Measurements from ENCODE around the gene BLTP2.

Gene BLTP2

DNA sequence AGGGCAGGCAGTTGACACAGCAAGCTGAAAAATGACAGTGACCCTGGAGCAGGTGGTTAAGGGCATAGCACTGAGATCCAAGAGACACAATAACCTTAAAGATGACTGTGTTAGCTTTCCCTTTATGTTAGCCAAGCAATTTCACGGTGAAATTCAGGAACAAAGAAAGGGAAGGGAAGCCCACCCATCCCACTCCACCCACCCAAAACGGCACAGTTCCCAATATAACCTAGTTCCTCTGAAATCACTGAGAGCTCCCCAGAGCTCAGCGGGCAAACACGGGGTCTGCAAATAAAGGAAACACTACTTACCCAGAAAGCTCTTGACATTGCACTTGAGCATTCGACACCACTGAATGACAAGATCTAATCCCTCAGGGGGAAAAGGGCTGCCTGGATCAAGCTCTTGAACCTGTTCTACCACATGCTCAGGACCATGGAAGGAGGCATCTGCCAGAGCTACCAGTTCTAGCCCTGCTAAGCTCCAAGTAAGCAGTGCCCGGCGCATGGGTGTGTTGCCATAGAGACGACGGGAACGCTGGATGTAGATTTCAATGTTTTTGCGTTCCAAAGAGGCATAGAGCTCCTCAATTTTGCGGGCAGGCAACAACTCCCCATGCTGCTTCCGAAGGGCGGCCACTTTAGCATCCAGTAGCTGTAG is 10.6 kb downstream of the BLTP2 start:
- Histone ChIP-seq H3K27me3 (no peaks in the 10 kb centered on the region), H3K36me3 (peaks cover 100% of the 10 kb centered on the region in 11 experiments), H3K4me3 (no peak overlapping the region), H3K27ac (no peak overlapping the region), H3K4me2 (no peak overlapping the region), H3K9me3 (replicated peaks in 1 of 11) (no peaks in the 10 kb centered on the region), H3K4me1 (peaks cover 0 to 13% (median 0%) of the 10 kb centered on the region in 10 experiments; a peak in 3 of 20 replicates), H4K20me1 (peaks cover 69 to 100% (median 99%) of the 10 kb centered on the region in 11 experiments), H3K9ac (no peak overlapping the region; a peak in 1 of 22 replicates)
- TF ChIP-seq Cebpa-rat (IDR thresholded peaks at IDR 0.05) = no peak

DNA sequence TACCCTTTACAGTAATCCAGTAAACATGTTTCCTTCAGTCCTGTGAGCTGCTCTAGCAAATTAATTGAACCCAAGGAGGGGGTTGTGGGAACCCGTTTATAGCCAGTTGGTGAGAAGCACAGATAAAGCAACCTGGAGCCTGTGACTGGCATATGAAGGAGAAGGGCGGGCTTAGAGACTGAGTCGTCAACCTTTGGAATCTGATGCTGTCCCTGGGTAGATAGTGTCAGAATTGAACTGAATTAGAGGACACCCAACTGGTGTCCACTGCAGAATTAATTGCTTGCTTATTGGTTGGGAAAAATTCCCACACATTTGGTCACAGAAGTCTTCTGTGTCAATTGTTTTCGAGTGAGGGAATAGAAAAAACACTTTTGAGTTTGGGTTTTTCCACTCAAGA is 18.1 kb downstream of the BLTP2 start:
- no peak overlapping the region for H3K4me3 ChIP-seq
- H3K27me3 ChIP-seq = no peaks in the 10 kb centered on the region
- H3K36me3 ChIP-seq = peaks cover 98 to 100% (median 100%) of the 10 kb centered on the region in 11 experiments
- no peak for TF ChIP-seq Cebpa-rat (IDR thresholded peaks at IDR 0.05)
- no peak overlapping the region for H3K4me2 ChIP-seq
- H3K9ac ChIP-seq = no peak overlapping the region
- H3K4me1 ChIP-seq = peaks cover 0 to 4% (median 0%) of the 10 kb centered on the region in 10 experiments; a peak in 1 of 20 replicates
- H4K20me1 ChIP-seq = peaks cover 40 to 99% (median 76%) of the 10 kb centered on the region in 11 experiments; a peak in 17 of 22 replicates
- H3K27ac ChIP-seq = no peak overlapping the region
- H3K9me3 ChIP-seq (replicated peaks in 1 of 11) = no peaks in the 10 kb centered on the region

DNA sequence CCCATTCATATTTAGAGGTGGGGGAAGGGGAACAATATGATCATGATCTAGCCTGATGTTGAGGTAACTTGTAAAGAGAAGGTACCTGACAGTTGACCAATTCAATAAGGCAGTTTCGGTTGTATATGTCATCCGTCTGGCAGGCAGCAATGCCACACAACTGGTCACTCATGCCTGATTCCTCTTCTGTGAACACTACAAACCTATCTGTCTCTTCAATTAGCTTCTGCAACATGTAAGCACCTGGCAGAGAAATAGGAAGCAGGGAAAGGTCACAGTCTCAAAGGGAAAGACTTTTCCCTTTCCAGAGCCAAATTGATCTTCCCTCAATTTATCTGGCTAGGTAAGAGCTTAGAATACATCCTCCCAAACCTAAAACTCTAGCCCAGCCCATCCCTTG is 20.8 kb downstream of the BLTP2 start:
- no peak overlapping the region for H3K4me3 ChIP-seq
- no peaks in the 10 kb centered on the region for H3K27me3 ChIP-seq
- no peaks in the 10 kb centered on the region for H3K9me3 ChIP-seq (replicated peaks in 1 of 11)
- TF ChIP-seq Cebpa-rat (IDR thresholded peaks at IDR 0.05) = no peak
- H3K4me1 ChIP-seq = peaks cover 0 to 4% (median 0%) of the 10 kb centered on the region in 10 experiments; a peak in 1 of 20 replicates
- H3K36me3 ChIP-seq = peaks cover 98 to 100% (median 100%) of the 10 kb centered on the region in 11 experiments
- H3K27ac ChIP-seq = no peak overlapping the region
- H3K9ac ChIP-seq = no peak overlapping the region
- H4K20me1 ChIP-seq = peaks cover 36 to 98% (median 75%) of the 10 kb centered on the region in 11 experiments; a peak in 17 of 22 replicates
- no peak overlapping the region for H3K4me2 ChIP-seq

DNA sequence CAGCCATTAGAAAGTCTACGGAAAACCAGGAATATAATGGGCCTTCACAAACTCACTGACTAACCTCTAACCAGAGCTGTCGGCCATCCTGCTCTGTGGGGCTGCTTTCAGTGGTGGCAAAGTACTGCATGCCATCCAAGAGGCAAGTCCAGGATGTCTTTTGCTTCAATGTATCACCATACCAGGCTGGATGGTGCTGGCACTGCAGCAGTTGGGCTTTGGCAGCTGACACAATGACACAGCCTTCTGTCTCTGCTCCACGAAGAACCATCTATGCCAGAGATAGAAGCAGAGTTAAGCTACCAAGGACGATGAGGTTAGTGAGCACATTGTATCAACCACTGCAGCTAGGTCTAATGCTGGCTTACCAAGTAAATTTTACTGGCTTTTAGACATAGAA is 21.3 kb downstream of the BLTP2 start:
- Histone ChIP-seq H3K9me3 (replicated peaks in 1 of 11) (no peaks in the 10 kb centered on the region), H3K9ac (no peak overlapping the region), H3K27ac (no peak overlapping the region), H3K4me2 (no peak overlapping the region), H3K36me3 (peaks cover 98 to 100% (median 100%) of the 10 kb centered on the region in 11 experiments), H3K4me3 (no peak overlapping the region), H3K4me1 (peaks cover 0 to 4% (median 0%) of the 10 kb centered on the region in 10 experiments; a peak in 1 of 20 replicates), H4K20me1 (peaks cover 35 to 96% (median 75%) of the 10 kb centered on the region in 11 experiments; a peak in 17 of 22 replicates), H3K27me3 (no peaks in the 10 kb centered on the region)
- no peak for TF ChIP-seq Cebpa-rat (IDR thresholded peaks at IDR 0.05)

DNA sequence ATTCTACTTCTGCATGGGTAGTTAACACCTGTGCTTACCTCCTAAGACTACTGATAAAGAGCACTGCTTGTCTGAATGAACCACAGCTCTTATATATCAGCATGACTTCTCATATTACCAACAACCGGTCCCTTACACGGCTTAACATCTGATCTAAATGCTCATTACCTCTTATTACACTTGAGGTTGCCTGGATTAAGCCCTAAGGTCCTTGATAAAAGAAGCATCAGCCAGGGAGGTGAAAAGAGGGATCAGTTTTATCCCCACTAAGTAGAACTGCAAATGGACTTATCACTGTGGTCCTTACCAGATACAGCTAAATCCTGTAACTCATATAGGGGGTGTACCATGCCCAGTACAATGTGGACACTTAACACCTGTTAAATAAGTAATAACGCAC is 22.8 kb downstream of the BLTP2 start:
- H3K27me3 ChIP-seq = no peaks in the 10 kb centered on the region
- no peaks in the 10 kb centered on the region for H3K9me3 ChIP-seq (replicated peaks in 1 of 11)
- peaks cover 0 to 4% (median 0%) of the 10 kb centered on the region in 10 experiments; a peak in 1 of 20 replicates for H3K4me1 ChIP-seq
- peaks cover 33 to 84% (median 75%) of the 10 kb centered on the region in 11 experiments; a peak in 17 of 22 replicates for H4K20me1 ChIP-seq
- no peak overlapping the region for H3K4me2 ChIP-seq
- H3K9ac ChIP-seq = no peak overlapping the region
- TF ChIP-seq Cebpa-rat (IDR thresholded peaks at IDR 0.05) = no peak
- H3K4me3 ChIP-seq = no peak overlapping the region
- peaks cover 98 to 100% (median 100%) of the 10 kb centered on the region in 11 experiments for H3K36me3 ChIP-seq
- H3K27ac ChIP-seq = no peak overlapping the region

DNA sequence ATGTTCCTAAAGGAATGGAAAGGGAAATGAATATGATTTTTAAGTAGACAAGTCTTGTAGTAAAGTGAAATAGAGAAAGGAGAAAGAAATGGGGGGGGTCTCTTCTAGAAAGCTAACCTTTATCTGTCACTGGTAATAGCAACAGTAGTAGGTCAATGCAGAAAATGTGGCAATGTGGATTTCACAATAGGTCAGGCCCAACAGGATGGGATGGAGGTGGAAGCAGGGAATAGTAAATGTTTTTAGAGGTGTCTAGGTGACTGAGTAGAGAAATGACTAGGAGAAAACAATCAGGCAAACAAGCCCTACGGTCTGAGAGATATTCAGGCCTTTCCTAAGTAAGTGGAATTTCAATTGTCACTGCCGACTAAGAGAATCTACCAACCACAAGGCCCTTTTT is 24.9 kb downstream of the BLTP2 start:
- H3K4me1 ChIP-seq = peaks cover 0 to 16% (median under 1%) of the 10 kb centered on the region in 10 experiments; a peak in 9 of 20 replicates
- no peak overlapping the region for H3K4me3 ChIP-seq
- H3K9me3 ChIP-seq (replicated peaks in 1 of 11) = no peaks in the 10 kb centered on the region
- H3K9ac ChIP-seq = no peak overlapping the region
- no peak for TF ChIP-seq Cebpa-rat (IDR thresholded peaks at IDR 0.05)
- no peaks in the 10 kb centered on the region for H3K27me3 ChIP-seq
- H3K27ac ChIP-seq = no peak overlapping the region
- no peak overlapping the region for H3K4me2 ChIP-seq
- H4K20me1 ChIP-seq = peaks cover 33 to 87% (median 72%) of the 10 kb centered on the region in 11 experiments; a peak in 17 of 22 replicates
- H3K36me3 ChIP-seq = peaks cover 100% of the 10 kb centered on the region in 11 experiments

DNA sequence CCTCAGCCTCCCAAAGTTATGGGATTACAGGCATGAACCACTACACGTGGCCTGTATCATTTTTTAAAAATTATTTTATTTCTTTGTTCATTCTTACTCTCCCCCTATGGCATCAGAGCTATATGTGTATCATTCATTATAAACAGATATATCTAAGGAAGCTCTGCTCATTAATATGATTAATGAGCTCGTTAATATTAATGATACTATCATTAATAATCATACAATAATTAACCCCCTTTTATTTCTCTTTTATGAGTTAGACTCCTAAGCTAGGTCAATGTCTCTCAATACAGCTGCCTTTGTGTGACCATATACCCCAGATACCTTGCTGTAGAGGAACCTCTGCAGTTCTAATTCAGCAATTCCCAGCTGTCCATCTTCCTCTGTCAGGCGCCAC is 26.5 kb downstream of the BLTP2 start:
- Histone ChIP-seq H3K27ac (no peak overlapping the region), H3K27me3 (no peaks in the 10 kb centered on the region), H3K4me2 (no peak overlapping the region), H3K4me3 (no peak overlapping the region), H3K4me1 (peaks cover 0 to 28% (median 16%) of the 10 kb centered on the region in 10 experiments; a peak in 15 of 20 replicates), H3K36me3 (peaks cover 100% of the 10 kb centered on the region in 11 experiments), H4K20me1 (peaks cover 32 to 87% (median 72%) of the 10 kb centered on the region in 11 experiments; a peak in 18 of 22 replicates), H3K9ac (no peak overlapping the region), H3K9me3 (replicated peaks in 1 of 11) (no peaks in the 10 kb centered on the region)
- TF ChIP-seq Cebpa-rat (IDR thresholded peaks at IDR 0.05) = no peak

DNA sequence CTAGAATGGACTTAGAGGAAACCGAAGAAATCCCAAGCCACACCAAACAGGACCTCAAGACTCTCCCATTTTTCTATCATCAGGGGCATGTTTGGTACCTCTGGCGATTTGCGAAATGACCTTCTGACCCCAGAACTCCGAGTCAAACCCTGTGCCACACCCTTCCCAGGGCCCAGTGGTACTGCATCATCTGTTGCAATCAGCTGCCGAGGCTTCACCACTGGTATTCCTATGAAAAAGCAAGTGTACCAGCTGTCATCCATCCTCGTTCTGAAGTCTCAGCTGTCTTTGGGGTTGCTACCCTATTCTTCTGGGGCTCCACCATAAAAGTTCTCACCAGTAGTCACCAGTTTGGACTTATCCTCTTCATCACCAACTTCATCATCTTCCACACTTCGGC is 28.7 kb downstream of the BLTP2 start:
- Histone ChIP-seq H3K36me3 (peaks cover 98 to 100% (median 100%) of the 10 kb centered on the region in 11 experiments), H4K20me1 (peaks cover 17 to 84% (median 58%) of the 10 kb centered on the region in 11 experiments; a peak in 18 of 22 replicates), H3K9ac (no peak overlapping the region)

DNA sequence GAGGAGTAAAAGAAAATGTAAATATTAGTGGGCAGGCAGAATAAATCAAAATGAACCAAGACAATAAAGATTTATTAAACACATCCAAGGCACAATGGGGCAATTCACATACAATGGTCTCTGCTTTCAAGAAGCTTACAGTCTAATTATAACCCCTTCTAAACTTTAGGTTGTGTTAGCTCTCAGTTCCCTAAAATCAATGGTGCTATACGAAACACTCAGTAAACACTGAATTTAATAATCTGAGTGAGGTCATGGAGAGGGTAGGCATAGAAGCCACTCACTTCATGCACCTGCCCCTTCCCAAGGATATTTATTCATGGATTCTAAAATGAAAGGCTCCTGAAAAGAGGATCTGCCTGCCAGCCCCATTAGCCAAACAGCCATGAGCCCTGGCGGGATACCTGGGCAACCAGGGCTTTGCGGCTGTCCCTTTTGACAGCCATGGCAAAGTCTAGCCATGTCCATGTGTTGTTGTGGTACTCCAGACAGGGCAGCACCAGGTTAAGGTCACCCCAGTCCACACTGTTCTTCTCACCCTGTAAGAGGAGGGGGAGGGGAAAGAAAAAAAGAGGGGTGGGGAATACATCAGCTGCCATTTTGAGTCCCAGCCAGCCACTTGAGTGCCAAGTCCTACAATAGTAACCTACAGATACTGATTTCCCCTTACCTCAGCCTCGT is 29.6 kb downstream of the BLTP2 start:
- Histone ChIP-seq H3K27ac (no peak overlapping the region), H3K4me3 (no peak overlapping the region), H3K9ac (no peak overlapping the region), H3K27me3 (no peaks in the 10 kb centered on the region), H3K36me3 (peaks cover 98 to 100% (median 100%) of the 10 kb centered on the region in 11 experiments), H3K4me1 (peaks cover 0 to 40% (median 27%) of the 10 kb centered on the region in 10 experiments; a peak in 16 of 20 replicates), H4K20me1 (peaks cover 15 to 77% (median 49%) of the 10 kb centered on the region in 11 experiments; a peak in 18 of 22 replicates), H3K4me2 (no peak overlapping the region; a peak in 1 of 22 replicates), H3K9me3 (replicated peaks in 1 of 11) (no peaks in the 10 kb centered on the region)
- TF ChIP-seq Cebpa-rat (IDR thresholded peaks at IDR 0.05) = no peak

More for the DNA sequence above, 28.7 kb downstream of the BLTP2 start:
- H3K4me3 ChIP-seq = no peak overlapping the region
- no peak for TF ChIP-seq Cebpa-rat (IDR thresholded peaks at IDR 0.05)
- no peak overlapping the region for H3K4me2 ChIP-seq
- H3K4me1 ChIP-seq = peaks cover 0 to 40% (median 27%) of the 10 kb centered on the region in 10 experiments; a peak in 16 of 20 replicates
- H3K27ac ChIP-seq = no peak overlapping the region
- H3K27me3 ChIP-seq = no peaks in the 10 kb centered on the region
- no peaks in the 10 kb centered on the region for H3K9me3 ChIP-seq (replicated peaks in 1 of 11)

Data from BLaER1 treated with 17β-estradiol and CSF1 and Interleukin-3, amounts not matched to agents 10 nM and 100 nM (cell line).